HT1080 (cell line): ENCODE data around the gene ARX. TPM values are rescaled to one million over a fixed set of nuclear protein-coding genes. Genes with fewer than 3 reads are reported as not detected.

ENCODE experiments used
- DNase-seq: peaks from one replicate; pipeline ENCODE4 v3.0.0-alpha.2; 2015; ENCODE audit warnings: low read depth
- polyA plus RNA-seq, 2 experiments: library from polyadenylated mRNA; depleted of rRNA; stranded (reverse); fragments of >200 nt; gene quantifications; 2 replicates each; pipeline ENCODE4 v1.2.3, GENCODE V29; 2015
- total RNA-seq: library from RNA; depleted of rRNA; stranded (reverse); fragments of >200 nt; shearing (Covaris generic); gene quantifications from 2 replicates; pipeline ENCODE4 v1.2.3, GENCODE V29; 2014; rRNA removed

The ARX gene
- total RNA-seq, result 0.03 and 0.27 TPM in 2 replicates
- 0.05 and 0.06 TPM in 2 replicates for polyA plus RNA-seq (2015; cell fraction: cytosol; rRNA removed)
- polyA plus RNA-seq (2015; cell fraction: nucleus; rRNA removed), result 0.39 TPM in 1 of 2 replicates, not detected in the other

DNA sequence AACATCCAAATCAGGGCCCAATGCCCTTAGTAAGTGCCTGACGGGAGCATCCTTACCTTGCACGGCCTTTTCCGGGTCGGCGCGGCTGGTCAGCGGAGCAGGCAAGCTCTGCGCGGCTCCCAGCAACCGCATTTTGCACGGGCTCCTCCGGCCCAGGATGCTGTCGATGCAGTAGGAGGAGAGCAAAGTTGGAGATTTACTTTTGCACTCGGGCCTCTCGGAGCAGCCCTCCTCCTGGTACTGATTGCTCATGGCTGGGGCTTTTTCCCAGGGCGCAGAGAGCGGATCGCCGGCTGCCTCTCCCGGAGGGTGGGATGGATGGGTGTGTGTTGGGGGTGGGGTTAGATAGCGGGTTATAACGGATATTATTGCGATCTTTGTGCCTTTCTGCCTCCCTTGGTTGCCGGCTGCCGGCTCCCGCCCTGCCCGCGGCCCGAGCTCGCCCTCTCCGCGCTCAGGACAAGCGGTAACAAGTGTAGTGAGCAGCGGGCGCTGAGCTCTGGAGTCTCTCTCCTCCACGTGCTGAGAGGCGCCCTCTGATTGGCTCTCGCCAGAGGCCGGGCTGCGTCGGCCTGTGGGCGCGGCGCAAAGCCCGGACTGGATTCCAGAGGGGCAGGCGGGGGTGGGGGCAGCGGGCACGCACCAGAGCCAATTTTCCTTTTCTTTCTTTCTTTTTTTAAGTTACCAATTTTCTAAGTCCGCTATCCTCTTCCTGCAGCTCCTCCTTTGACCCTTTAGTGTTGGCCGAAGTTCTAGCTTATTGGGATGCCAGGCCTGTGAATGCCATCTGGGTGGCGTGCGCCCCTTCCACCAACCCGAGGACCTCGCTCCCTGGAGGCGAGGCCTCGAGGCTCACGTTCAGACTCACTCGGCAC, at the start of gene ARX:
Gene ARX, minus strand, starts transcription at position 480 of the 875 bp plus-strand sequence. Its CDS starts 228 bp downstream, at position 252.
- DNase-seq, result no peak

DNA sequence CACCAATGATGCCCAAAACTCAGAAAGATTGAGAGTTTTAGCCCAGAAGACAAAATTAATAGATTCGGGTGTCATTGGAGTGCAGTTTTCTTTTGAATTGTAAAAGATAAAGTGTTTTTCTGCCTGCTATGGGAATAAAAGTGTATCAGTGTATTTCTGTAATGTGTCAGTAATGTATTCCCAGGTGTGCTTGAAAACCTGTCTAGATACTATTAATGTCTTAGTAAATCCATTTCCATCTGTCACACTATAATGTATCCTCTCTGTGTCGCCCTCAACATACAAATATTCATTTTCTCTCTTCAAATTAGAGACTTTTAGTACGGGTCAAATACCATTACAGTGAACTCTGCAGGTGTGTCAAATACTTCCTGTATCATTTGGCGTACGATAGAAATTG, 43.5 kb upstream of the ARX start:
- DNase-seq, result no peak

DNA sequence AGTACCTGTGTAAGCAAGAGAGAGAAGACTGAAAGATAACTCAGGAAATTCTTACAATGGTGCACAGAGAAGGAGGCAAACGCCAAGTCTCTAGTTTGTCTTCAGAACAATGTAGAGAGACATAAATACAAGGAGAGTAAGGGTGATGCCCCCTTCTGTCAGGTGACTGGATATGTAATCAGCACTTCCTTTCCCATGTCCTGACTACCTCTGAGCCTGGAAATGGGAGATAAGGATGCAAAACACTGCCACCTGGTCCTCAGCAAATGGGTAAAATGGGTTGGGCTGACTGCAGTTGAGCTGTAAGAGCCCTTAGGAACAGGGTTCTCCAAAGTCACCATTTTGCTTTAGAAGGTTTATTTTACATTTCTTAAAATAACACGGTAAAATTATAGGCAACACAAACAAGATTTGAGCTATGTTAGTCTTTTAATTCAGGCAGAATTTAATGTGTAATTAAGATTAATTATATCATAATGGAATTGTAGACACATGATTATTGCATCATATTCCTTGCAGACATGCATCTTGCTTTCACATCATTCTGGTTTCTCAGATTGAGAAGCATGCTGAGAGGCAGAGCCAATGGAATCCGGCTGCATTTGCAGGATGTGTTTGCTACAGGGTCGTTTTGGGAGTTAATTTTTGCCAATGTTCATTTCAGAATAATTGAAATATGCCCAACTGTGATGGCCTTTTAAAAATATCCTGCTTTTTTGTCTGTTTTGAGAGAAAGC, 37.2 kb upstream of the ARX start:
- no peak for DNase-seq

DNA sequence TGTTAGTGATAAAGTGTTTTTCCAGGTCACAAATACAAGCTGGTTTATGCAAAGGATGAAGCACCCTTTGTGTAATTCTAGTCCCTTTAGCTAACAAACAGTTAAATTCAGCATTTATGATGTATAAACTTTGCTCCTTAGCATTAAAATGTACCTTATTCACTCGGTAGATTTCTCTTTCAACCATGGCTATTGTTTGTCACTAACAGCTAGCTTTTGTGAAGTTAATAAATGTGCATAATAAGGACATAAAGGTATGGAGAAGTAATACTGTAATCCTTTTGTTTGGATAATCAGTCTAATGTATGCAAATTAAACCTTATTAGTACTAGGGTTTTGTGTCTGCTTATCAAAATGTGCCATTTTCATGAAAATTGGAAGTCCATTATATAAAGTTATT, 34.2 kb upstream of the ARX start:
- DNase-seq, result no peak

DNA sequence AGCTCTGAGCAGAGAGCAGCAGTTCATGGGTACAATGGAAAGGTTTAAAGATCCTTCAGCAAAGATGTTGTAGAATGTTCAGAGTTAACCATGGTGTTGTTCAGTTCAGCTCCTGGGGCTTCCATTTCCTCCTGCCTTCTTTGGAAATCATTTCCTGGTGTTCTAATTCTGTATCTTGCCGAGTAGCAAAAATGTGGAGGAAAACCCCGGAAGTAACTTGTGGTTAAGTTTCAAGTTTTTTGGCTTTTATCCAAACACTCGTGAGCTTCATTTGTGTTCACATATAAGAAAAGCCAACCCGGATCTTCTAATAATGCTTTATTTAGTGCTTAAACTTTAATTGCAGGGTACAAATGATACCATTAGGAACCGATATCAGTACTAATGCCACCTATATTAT, 33.6 kb upstream of the ARX start:
- DNase-seq, result peak; percentile 29

DNA sequence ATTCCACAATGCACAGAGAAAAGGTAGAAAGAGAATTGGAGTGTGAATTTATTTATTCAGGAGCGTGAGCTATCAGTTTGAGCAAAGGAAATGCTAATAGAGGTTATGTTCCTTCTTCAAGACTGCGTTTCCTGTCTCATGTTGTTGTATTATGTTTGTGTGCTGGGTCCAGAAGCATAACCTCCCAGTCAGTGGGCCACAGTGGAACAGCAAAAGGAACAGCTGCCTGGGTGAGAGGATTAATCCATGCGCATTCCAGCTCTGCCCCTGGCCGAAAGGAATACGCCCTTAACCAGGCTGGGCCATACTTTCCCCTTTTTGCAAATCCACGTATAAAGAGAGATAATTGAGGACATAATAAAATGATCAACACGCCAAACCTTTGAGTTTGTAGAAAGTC, 32.4 kb upstream of the ARX start:
- DNase-seq, result no peak

DNA sequence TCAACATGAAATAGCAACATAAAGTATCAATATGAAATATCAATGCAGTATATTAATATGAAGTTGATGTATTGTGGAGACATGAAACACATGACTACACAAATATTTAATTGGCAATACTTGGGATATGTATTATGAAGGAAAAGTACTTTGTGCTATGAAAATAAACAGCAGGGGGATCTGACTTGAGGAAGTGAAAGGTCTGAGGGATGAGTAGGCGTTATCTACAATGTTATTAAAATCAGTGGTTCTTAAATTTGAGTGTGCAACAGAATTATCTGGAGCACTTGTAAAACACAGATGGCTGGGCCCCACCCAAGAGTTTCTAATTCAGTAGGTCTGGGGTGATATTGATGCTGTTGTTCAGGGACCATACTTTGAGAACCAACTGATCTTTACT, 27.4 kb upstream of the ARX start:
- no peak for DNase-seq

DNA sequence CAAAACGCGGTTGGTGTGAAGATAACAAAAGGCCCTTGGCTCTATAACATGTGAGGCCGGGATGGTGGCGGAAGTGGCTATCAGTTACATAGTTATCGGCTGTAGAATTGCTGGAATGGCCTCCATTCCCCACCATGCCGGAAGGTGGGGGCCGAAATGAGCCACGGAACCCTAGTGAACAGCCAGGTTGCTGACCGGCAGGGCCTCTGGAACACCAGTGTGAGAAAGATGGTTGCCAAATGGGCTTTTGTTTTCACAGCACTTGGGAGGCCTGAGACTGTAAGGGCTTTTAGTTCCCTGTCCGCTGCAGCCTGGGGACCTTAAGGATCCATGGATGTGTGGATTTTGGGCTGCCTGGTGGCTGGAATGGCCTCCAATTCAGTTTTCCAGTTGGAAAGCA, 23.3 kb upstream of the ARX start:
- DNase-seq, result no peak

DNA sequence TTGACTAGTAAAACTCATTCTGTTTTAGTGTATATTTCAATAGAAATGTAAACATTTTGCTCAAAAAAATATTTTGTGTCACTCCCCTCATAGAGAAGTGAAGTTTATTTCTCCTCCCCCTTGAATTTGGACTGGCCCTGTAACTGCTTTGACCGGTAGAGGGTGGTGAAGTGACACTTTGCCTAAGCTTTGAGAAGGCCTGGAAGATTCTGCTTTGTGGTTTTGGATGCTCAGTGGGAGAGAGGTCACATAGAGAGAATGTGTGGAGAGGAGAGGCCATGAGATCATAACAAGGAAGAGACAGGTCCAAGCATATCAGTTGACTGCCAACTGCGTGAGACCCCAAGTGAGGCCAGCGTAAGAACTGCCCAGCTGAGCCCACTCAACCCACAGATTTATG, 19.1 kb upstream of the ARX start:
- DNase-seq, result peak; percentile 39

DNA sequence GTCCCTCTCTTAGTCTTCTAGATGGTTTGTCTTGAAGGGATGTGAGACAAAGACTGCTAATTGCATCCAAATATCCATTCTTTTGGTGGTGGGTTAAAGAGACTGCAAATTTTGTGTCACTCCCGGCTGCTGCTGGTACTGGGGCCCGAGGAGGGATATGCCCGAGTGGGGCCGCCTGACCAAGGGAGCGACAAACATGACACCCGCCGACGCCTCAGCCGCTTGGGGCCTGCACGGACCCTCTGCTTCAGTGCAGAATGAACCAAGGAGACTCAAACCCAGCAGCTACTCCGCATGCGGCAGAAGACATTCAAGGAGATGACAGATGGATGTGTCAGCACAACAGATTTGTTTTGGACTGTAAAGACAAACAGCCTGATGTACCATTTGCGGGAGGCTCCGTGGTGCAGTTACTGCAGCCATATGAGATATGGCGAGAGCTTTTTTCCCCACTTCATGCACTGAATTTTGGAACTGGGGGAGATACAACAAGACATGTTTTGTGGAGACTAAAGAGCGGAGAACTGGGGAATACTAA, 13.6 kb upstream of the ARX start:
- DNase-seq, result no peak

DNA sequence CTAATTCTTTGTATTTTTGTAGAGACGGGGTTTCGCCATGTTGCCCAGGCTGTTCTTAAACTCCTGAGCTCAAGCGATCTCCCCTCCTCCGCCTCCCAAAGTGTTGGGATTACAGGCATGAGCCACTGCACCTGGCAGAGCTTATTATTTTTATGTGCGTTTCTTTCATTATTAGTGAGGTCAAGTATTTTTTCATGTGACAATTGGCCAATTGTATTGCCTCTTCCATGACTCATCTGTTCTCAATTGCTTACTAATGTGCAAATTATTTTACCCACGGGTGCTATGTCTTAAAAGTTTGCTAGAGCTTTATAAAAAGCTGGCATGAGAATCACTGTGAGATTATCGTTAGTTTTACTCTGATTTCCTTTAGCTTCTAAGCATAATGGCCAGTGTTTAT, 13.0 kb upstream of the ARX start:
- DNase-seq, result peak; percentile 75

DNA sequence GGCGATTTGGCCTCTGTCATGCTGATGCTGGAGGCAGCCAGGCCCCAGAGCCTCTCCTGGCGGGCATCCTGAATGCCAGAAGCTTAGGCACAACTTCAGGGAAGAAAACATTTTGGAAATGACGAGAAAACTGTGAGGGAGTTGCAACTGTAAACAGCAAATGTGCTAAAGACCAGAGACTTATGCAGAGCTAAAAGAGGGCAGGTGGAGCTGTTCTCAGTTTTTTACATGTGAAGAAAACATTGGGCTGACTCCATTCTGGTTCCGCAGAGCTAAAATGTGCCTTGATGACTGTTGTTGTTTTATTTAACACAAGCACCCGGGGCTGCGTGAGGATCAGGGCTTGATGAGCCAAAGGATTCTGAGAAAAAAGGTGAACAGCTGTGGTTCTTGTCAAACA, 10.8 kb upstream of the ARX start:
- no peak for DNase-seq

DNA sequence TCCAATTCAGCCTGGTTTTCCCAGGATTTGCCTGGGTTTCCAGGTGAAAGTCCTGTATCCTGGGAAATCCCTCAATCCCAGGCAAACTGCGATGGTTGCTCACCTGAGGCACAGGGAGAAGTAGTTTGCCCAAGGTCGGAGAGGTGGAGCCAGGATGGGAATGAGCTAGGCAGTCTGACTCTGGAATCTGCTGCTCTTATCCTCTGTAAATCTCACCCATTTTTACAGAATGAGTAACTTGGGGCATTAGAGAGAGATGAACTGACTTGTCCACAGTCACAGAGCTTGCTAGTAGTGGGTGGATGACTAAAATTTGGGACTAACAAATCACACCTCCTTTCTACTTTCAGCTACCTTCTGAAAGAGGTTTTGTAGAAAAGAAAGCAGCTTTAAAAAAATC, 9.8 kb upstream of the ARX start:
- no peak for DNase-seq

DNA sequence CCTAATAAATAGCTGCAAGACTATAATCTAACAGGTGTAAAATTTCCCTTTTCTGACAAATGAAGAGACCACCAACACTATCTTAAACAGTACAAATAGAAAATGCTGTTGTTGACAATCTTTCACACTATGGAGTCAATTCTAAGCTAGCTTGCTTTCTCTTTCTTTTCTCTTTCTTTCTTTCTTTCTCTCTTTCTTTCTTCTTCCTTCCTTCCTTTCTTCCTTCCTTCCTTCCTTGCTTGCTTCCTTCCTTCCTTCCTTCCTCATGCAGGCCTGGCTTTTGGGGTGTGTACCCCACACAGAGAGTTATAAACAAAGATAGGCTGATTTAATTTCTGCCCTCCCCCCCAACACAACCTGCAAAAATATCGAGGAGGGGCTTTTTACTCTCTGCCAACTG, 8.1 kb upstream of the ARX start:
- DNase-seq, result no peak

DNA sequence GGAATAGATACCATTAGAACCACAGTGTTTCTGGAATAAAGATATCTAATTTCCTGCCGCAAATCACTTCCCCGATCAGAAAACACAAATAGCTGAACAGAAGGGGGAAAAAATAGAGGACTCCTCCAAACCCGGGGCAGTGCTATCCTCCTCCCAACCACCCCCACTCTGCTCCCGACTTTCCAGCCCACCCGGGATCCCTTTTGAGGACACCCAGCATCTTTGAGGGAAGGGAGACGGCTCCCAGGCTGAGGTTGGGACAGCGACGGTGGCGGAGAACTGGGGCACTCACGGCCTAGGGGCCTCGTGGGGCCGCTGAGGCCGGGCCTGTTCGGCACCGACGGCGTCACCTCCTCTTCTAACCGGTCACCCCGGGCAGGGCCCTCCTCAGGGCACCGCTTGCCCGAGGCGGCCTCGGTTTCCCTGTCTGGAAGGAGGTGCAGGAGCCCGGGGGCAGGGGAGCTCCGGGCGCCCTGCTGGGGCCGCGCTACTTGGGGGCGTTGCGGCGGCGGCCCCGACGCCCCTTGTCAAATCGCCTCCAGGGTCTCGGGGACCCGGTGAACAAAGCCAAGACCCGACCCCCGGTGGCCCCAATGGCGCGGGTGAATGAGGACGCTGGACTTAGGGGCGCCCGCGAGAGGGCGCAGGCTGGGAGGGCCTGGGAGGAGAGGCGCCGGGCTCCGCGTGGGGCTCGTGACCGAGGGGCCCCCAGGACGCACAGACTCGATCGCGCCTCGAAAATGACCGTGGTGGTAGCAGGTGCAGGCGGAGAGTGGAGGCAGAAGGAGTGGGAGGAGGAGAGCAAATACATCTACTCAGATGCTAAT, 6.9 kb upstream of the ARX start:
- no peak for DNase-seq

DNA sequence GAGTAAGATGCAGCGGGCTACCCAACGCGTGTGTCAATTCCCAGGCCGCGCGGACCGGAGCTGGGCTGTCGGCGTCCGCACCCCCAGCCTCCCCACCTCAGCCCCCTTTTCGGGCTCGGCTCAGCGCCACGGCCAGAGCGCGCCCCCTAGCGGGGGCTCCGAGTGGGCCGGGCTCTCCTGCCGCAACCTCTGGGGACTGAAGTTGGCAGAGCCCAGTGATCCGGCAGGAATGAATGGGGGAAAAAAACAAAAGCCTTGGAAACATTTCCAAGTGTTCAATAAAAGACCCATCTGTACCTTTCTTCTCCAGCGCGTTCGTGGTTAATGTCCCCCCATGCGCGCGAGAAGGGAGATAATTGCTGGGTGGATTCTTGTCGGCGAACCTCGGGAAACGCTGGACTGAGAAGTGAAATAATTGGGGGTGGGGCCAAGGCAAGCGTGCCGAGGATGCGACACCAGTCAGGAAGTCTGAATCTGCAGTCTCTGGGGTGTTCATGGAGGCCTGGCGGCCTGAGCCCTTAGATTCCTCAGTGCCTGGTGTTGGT, 5.2 kb upstream of the ARX start:
- no peak for DNase-seq

DNA sequence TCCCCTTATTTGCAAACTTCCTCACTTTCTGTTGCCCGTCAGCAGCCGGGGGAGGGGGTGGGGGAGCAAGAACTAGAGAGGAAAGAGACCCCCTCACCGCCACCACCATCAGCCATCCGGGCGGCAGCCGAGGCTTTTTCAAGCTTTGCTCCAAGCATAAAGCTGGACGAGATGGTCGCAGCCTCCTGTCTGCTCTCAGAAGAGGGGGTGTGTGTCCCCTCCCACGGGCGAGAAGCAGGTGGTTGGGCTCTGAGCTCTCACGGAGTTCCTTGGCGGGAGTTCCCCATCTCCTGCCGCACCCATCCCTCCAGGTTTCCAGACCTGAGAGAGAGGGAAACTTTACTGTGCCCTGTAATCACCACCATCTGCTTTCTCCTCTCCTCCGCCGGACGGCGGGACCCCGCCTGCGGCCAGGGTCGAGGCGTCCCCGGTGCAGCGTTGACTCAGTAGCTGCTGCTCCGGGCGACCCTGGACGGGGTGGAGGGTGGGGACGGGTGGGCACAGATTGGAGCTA, 4.7 kb upstream of the ARX start:
- no peak for DNase-seq

DNA sequence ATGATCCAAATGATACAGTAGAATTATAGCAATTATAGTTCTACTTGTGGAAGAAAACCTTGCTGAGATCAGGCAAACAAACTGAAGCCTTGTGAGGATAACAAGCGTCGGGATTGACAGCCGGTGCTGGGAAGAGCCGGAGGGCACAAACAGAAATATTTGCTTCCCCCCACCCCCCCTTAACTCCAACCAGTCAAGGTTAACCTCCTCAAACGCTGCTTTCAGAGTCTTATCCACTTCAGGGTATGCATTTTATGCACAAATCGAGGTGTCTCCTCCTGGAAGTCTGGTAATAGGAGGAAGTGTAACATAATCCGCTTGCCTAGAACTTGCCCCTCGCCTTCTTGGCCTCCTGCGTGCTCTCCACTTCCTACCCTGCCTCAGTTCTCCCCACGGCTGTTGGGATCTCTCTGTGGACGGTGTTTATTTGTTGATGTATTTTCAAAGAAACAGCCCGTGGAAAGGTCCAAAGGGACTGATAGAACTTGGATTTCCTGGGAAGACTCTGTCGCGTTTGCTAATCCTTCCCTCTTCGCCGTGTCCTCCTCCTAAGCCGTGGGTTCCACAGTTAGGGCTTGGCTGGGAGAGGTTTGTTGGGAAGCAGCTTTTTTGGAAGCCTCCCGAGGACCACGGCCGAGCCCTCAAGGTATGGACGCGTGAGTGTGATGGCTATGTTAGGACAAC, 4.1 kb upstream of the ARX start:
- DNase-seq, result no peak

DNA sequence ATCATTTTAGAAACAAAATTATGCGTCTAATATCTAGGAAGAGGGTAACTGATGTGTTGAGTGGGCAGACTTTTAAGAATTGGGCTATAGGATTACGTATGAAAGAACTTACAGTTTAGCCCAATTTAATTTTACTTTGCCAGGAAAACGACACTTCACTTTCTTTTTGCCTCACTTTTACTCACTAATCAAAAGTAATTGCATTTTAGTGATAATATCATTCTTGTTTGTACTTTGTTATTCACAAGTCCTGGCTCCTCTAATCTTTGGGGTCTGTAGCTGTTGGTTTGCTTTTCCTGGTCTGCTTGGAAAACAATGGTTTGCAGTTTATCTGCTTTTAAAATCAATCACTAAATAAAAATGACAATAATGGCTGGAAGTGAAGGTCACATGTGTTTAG, 2.9 kb upstream of the ARX start:
- no peak for DNase-seq

DNA sequence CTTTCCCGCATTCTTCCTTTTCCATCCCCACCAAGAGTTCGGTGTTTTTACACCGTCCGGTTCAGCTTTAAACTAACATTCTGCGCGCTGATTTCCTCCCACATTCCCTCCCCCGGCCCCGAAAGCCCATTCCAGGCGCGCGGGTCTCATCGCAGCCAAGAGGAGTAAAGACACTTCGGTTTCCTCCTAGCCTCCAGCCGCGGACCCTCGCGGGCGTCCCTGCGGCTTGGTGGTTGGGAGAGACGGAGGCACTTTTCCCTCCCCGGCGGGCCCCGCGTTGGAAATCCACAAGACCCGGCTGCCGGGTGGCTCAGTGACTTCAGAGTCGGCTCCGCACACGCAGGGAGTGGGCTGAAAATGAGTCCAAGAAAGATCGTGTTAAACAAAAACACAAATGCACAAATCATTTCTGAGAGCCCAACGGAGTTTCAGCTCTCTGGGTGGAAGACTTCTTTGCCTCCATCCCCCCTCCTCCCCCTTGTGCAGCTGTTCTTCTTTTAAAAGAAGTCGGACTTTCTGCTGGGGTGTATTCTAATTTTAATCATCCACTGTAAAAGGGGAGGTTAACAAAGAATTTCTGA, 2.0 kb upstream of the ARX start:
- no peak for DNase-seq
